ENCODE data around the gene ADO.

- TF ChIP-seq CTCF (IDR thresholded peaks at IDR 0.05) (no peak), POLR2A (IDR thresholded peaks at IDR 0.05) (no peak)
These were observed 5.8 kb downstream of the ADO start for GRCh38 chr10:62810156-62810902.
